Caki2 (cell line): ENCODE results near the gene CDC26. TPM values are rescaled to one million over a fixed set of nuclear protein-coding genes. Genes with fewer than 3 reads are reported as not detected.

Experiments used
- DNase-seq: peaks from one replicate; pipeline ENCODE4 v3.0.0-alpha.2; 2015; ENCODE audit warnings: low read depth
- in situ Hi-C: cut with HindIII; loops from 2 replicates; pipeline ENCODE4 v1.10.0; 2016; ENCODE audit warnings: low sequenced_read_pairs, low pct_unique_long_range_greater_than_20kb, mixed read lengths
- total RNA-seq: library from RNA; depleted of rRNA; stranded (reverse); fragments of >200 nt; shearing (Covaris generic); gene quantifications from 2 replicates; pipeline ENCODE4 v1.2.3, GENCODE V29; 2014; ENCODE audit warnings: low replicate concordance; rRNA removed

The CDC26 gene
- 31.2 and 68.7 TPM in 2 replicates for total RNA-seq

- in situ Hi-C loops, result no loop called here
- peak; percentile 97 for DNase-seq
Measured at GRCh38 chr9:113275157-113276131, at the start of gene CDC26, which contains the start of gene PRPF4. TSS of gene CDC26 (minus strand) at chr9:113275572. CDS start at chr9:113272507, 3,065 bp downstream. TSS of gene PRPF4 (plus strand) at chr9:113275658. CDS start at chr9:113275744, 86 bp downstream.

DNA sequence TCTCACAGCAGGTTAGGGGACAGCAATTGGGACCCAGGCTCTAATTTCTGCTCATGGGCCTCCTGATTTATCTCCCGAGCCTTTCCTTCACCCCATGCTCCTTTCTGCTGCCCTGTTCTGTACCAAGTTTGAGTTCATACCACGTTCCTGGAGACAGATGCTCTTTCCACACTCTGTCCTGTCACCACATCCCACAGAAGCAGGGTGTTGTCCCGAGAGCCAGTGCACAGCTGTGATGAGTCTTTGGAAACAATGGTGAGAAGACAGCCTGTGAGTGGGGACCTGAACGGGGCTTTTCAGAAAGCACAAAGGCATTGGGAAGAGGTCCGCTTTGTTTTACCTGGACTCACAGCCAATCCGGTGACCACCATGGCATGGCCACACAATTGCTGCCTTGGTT lies 47.3 kb upstream of the CDC26 start:
- no peak for DNase-seq
- in situ Hi-C loops, result no loop called here

- in situ Hi-C loops, result no loop called here
- no peak for DNase-seq
Measured at GRCh38 chr9:113320051-113320450, 44.7 kb upstream of the CDC26 start.

DNA sequence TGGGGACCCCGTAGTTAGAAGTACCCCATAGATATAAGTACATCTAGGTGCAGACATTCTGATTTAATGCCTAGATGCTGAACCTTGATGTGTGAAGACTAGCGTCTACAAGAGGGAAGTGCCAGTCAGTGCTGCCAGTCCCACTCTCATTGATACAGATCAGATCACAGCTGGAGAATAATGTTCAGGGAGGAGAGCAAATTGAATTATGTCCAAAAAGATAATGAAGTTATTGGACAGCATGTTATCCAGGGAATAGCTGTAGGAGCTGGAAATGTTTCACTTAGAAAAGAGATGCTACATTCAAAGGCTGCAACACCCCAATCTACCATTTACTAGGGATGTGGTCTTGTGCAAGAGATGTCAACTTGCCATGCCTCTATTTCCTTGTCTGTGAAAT lies 43.7 kb upstream of the CDC26 start:
- in situ Hi-C loops, result no loop called here
- no peak for DNase-seq

DNA sequence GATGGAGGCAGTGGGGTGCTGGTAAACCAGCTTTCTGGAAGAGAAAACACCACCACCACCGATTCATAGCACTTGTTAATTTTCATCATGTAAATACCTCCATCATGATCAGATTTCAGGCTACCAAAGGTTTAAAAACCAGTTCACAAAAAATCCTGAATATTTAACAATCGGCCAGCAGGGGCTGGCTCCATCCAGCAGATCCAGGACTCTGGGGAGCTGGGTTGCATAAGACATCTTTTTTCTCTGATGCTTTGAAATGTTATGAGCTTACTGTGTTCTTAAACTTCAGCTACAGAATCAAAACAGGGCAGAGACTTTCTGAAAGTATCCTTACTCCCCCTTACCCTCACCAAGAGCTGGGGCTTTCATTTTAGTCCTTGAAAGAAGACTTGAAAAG lies 42.4 kb upstream of the CDC26 start:
- in situ Hi-C loops, result no loop called here
- no peak for DNase-seq

GRCh38 chr9:113316030-113316429 lies 40.7 kb upstream of the CDC26 start:
- in situ Hi-C loops, result no loop called here
- no peak for DNase-seq

DNA sequence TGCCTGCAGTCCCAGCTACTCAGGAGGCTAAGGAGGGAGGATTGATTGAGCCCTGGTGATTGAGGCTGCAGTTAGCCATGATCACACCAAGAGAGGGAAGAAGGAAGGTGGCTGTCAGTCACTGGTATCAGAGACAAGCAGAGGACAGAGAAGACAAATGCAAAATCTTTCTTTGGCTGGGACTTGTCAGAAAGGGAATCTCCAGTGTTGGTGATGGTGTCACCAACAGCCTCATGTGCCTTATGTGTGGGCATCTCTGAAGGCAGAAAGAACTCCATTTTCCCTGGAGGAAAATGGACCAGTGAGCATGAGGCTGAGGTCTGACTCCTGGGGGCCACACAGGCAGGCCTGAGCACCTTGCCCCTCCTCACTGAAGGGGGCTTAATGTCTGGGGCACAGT lies 39.9 kb upstream of the CDC26 start:
- in situ Hi-C loops, result no loop called here
- DNase-seq, result no peak

GRCh38 chr9:113313261-113313660 lies 37.9 kb upstream of the CDC26 start:
- DNase-seq, result peak; percentile 51
- in situ Hi-C loops, result no loop called here

- DNase-seq, result no peak
- in situ Hi-C loops, result no loop called here
Measured at GRCh38 chr9:113311961-113312360, 36.6 kb upstream of the CDC26 start.

- no peak for DNase-seq
- in situ Hi-C loops, result no loop called here
Measured at GRCh38 chr9:113310538-113310937, 35.2 kb upstream of the CDC26 start.

- peak; percentile 32 for DNase-seq
- in situ Hi-C loops, result no loop called here
Measured at GRCh38 chr9:113309204-113309813, 33.9 kb upstream of the CDC26 start.

DNA sequence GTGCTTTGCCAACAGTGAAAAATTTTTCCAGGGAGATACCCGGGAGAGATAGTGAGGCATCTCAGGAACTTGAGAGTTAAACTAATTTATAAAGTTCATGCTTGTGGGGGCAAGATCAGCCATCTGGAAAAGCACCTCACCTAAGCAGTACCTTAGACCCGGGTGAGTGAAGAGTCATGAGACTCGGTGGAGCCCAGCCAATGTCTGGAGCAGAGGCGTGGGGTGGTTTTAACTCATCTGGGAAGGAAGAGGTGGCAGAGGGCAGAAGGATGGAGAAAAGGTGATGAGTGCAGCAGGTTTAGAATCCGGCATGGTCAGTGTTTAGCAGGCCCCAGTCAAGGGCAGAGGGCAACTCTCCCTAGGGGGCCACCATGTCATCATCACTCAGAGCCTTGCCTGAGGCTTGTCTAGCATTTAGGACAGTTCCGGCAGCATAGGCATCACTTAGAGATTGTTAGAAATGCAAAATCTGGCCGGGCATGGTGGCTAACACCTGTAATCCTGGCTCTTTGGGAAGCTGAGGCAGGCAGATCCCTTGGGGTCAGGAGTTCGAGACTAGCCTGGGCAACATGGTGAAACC lies 32.1 kb upstream of the CDC26 start:
- peak; percentile 91 for DNase-seq
- in situ Hi-C loops, result no loop called here

GRCh38 chr9:113306566-113306965 lies 31.2 kb upstream of the CDC26 start:
- in situ Hi-C loops, result no loop called here
- no peak for DNase-seq

- DNase-seq, result peak; percentile 50
- in situ Hi-C loops, result no loop called here
Measured at GRCh38 chr9:113302792-113303418, 27.5 kb upstream of the CDC26 start, which contains the start of gene RNF183. TSS of gene RNF183 (minus strand) at chr9:113303376. CDS start at chr9:113298184, 5,192 bp downstream.

GRCh38 chr9:113301548-113301947 lies 26.2 kb upstream of the CDC26 start:
- in situ Hi-C loops, result no loop called here
- DNase-seq, result no peak

DNA sequence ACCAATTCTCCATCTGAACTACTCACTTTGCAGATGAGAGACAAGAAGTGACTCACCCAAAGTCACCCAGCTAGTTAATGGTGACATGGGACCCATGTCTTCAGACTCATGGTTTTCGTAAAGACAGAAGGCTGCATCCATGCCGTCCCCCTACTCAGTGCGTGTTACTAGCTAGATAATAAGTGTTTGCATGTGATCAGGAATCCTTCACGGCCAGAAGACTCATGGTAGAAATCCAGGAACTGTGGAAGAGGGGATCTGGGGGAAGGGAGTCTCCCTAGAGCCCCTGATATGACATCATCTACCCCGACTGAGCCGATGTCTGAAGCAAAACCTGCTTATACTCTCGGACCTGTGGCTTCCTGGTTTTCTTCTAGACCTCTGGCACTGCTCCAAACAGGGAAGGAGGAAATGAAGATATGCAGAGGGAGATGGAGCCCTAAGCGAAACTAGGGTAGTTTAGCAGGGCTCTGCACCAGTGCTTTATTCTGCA lies 24.5 kb upstream of the CDC26 start:
- DNase-seq, result no peak
- in situ Hi-C loops, result no loop called here

DNA sequence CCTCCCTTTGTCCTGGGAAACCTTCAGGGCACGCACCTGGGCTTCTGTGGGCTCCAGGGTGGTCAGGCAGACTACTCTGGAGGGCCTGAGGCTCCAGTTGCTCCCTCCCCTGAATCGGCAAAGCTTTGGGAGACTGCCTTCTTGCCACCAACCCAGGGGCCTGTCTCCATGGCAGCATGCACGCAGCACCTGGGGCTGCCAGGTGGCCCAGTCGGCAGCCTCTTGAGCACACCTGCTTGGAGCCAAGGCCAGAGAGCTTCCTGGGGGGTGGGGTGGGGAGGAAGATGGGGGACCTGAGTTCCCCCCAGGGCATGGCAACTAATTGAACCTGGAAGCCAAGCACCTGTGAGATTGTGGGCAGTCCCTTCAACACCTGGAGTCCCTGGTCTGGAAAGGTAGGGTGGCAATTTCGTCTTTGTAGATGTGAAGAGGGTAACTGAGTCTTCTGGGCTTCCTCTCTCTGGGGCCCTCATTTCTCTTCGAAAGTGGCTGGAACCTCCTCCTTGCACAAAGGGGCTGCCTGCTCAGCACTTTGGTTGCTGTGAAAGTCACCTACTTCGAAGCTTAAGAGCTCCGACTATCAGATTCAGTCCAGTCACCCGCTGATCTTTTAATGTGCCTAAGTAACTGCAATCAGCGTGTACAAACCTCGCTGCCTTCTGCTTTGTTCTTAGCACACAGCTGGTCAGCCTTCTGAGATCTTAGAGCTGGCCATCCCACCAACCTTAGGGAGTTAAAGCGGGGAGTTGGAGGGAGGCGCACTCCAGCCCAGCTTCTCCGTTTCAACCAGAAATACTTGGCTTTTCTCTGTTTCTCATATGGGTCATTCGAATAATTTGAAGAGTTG lies 23.8 kb upstream of the CDC26 start:
- no peak for DNase-seq
- in situ Hi-C loops, result no loop called here
